ENCODE results near the gene RIC8B. TPM values are rescaled to one million over a fixed set of nuclear protein-coding genes. Genes with fewer than 3 reads are reported as not detected.
"Not testable (repeated sequence)": the region's sequence is repeated elsewhere in the genome, so short reads cannot be mapped to it uniquely, and the experiment has no call there.

RIC8B gene
- total RNA-seq, 1 donor from 2014 or later, result 26.5 TPM

DNA sequence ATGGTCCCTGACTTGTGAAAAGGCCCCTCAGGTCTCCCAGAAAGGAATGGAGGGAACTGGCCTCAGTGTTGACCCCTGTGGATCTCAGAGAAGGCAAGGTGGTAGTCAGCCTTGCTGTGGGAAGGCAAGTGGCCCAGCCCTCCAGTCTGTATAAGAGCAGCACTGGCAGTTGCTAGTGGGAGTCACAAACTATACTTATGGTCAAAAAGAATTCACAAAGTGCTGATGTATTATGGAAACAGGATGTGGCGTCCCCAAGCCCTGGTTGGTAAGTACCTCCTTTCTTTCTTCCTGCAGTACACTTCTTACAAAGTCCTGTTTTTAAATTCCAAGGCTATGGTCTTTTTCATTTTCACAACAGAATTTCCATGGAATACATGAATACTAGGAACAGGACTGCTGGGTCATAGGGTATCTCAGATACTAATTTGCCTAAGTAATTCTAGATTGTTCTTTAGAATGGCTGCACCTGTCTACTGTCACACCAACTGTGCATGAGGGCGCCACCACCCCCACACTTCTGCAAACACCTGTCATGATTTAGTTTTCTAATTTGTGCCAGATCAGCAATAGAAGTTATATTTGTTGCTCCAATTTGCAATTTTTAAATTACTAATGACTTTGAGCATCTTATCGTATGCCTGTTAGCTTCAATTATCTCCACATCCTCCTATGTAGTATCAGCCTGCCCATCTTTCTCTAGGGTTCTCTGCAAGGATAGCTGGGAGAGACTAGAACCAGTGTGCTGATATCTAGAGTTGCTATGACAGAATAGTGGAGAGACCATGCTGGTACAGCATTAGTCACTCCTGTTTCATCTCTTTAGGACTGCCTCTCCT, 140.5 kb downstream of the RIC8B start:
- intact Hi-C loops (cut with DNase I), result loop anchor here (10.0 kb wide), 1 partner anchor 240 kb away; no protein-coding TSS in a partner anchor
- DNase-seq (ENCODE audit: missing footprints) (no peak), ATAC-seq (no peak)

DNA sequence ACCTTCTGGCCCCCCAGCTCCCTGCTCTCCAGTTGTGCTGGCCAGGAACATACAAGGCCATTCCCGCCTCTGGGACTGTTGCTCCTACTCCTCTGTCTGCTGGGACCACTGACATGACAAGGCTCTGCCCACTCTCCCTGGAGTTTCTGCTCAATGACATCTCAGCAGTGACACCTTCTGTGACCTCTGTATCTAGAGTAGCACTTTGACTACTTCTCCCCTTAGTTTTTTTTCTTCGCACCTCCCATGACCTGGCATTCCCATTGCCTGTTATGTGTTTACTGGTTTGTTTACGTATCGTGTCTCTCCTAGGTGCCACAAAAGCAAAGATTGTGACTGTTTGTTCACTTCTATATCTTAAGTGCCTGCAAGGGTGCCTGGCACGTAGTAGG, 141.1 kb downstream of the RIC8B start:
- no peak for DNase-seq (ENCODE audit: missing footprints)
- intact Hi-C loops (cut with DNase I), result loop anchor here (10.0 kb wide), 1 partner anchor 241 kb away; no protein-coding TSS in a partner anchor
- no peak for ATAC-seq

- ATAC-seq (no peak), DNase-seq (ENCODE audit: missing footprints) (no peak)
- intact Hi-C loops (cut with DNase I), result loop anchor here (10.0 kb wide), 1 partner anchor 243 kb away; no protein-coding TSS in a partner anchor
Observed at GRCh38 chr12:106917503-106917902, 143.0 kb downstream of the RIC8B start.

DNA sequence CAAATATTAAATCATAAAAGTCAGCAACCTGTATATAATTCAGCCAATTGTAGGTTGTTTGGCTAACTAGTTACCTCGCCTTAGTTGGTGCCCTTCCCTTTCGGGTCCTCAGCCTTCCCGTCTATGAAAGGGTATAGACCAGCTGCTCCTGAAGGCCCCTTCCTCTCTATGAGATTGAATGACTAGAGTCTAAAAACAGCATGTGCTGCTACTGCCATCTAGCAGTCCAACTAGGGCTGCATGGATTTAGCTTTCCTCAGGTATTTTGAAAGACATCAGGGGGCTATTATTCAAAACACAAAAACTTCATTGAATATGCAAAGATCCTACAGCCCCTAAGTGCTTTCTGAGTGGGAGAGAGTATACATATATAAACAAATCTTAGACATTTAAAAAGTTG, 144.3 kb downstream of the RIC8B start:
- ATAC-seq, result no peak
- DNase-seq (ENCODE audit: missing footprints), result no peak
- intact Hi-C loops (cut with DNase I), result loop anchor here (10.0 kb wide), 1 partner anchor 244 kb away; no protein-coding TSS in a partner anchor

GRCh38 chr12:106919910-106920544, 145.5 kb downstream of the RIC8B start:
- ATAC-seq, result no peak
- intact Hi-C loops (cut with DNase I), result loop anchor here (1.0 to 10.0 kb wide), 2 partner anchors 245 to 535 kb away; no protein-coding TSS in a partner anchor
- DNase-seq (ENCODE audit: missing footprints), result no peak

DNA sequence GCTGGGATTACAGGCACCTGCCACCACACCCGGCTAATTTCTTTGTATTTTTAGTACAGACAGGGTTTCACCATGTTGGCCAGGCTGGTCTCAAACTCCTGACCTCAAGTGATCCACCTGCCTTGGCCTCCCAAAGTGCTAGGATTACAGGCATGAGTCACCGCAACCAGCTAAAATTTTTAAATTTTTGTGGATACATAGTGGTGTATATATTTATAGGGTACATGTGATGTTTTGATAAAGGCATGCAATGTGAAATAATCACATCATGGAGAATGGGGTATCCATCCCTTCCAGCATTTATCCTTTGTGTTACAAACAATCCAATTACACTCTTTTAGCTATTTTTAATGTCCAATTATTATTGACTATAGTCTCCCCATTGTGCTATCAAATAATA, 147.5 kb downstream of the RIC8B start:
- intact Hi-C loops (cut with DNase I); ATAC-seq; DNase-seq (ENCODE audit: missing footprints): not testable (repeated sequence)

DNA sequence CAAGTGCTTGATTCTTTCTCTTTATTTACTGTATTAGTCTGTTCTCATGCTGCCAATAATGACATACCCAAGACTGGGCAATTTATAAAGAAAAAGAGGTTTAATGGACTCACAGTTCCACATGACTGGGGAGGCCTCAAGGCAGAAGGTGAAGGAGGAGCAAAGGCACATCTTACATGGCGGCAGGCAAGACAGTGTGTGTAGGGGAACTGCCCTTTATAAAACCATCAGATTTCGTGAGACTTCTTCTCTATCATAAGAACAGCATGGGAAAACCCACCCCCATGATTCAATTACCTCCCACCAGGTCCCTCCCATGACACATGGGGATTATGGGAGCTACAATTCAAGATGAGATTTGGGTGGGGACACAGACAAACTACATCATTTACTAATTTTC, 149.1 kb downstream of the RIC8B start:
- DNase-seq (ENCODE audit: missing footprints); ATAC-seq; intact Hi-C loops (cut with DNase I): not testable (repeated sequence)

DNA sequence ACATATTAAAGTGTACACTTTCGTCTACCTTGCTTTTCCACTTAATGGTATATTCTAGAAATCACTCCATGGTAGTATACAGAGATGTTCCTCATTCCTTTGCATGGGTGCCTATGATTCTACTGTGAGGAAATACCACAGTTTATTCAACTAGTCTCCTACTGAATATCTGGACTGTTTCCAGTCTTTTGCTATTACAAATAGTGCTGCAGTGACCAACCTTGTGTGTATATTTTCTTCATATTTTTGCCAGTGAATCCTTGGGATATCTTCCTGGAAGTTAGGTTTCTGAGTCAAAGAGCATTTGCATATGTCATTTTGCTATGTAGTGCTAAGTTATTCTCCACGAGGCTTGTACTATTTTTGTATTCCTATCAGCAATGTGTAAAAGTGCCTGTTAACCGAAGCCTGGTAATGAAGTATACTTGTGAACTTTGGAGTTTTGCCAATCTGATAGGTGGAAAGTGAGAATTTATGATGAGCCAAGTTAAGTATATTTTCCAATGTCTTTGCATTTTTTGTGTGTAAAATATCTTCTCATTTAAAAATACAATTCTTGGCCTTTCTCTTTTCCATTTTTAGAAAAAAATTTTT, 149.9 kb downstream of the RIC8B start:
- intact Hi-C loops (cut with DNase I), result no loop called here
- no peak for ATAC-seq
- DNase-seq (ENCODE audit: missing footprints), result no peak

- intact Hi-C loops (cut with DNase I), result no loop called here
- ATAC-seq, result no peak
- no peak for DNase-seq (ENCODE audit: missing footprints)
Observed at GRCh38 chr12:106926657-106927056, 152.2 kb downstream of the RIC8B start.

DNA sequence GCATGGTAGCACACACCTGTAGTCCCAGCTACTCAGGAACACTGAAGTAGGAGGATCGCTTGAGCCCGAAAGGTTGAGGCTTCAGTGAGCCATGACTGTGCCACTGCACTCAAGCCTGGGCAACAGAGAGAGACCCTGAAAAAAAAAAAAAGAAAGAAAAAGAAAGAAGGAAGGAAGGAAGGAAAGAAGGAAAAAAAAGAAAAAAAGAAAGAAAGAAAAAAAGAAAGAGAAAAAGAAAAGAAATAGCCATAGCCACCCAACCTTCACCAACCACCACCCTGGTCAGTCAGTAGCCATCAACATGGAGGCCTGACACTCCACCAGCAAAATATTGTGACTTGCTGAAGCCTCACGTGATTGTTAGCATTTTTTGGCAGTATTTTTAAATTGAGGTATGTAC, 159.8 kb downstream of the RIC8B start:
- intact Hi-C loops (cut with DNase I), result no loop called here
- ATAC-seq, result no peak
- DNase-seq (ENCODE audit: missing footprints), result no peak

Other genes starting within 250 kb of the RIC8B start
- not detected for gene RFX4, start 191.7 kb upstream of the RIC8B start, total RNA-seq
- 35.8 TPM for gene TMEM263, start 181.2 kb downstream of the RIC8B start, total RNA-seq
- 33.1 TPM for gene MTERF2, start 212.5 kb downstream of the RIC8B start, total RNA-seq